Osteocyte (in vitro differentiated cells): ENCODE results near the gene CASP6. TPM values are rescaled to one million over a fixed set of nuclear protein-coding genes. Genes with fewer than 3 reads are reported as not detected.
A peak's percentile ranks its signal among the peaks of the same experiment; 100 is the strongest.

Experiments used
- DNase-seq: peaks from one replicate; pipeline ENCODE4 v3.0.0; 2021; ENCODE audit warnings: mixed read lengths; ENCODE audit not compliant: unreplicated experiment; ENCODE audit errors: extremely low spot score
- H3K27ac Mint-ChIP-seq: one replicate; pipeline ENCODE4 v1.8.0; 2021; ENCODE audit warnings: mild to moderate bottlenecking, mixed read lengths; ENCODE audit not compliant: unreplicated experiment
- H3K27me3 Mint-ChIP-seq: one replicate; pipeline ENCODE4 v1.8.0; 2021; ENCODE audit warnings: mixed read lengths; ENCODE audit not compliant: unreplicated experiment
- H3K36me3 Mint-ChIP-seq: one replicate; pipeline ENCODE4 v1.8.0; 2021; ENCODE audit warnings: mixed read lengths; ENCODE audit not compliant: unreplicated experiment
- H3K4me1 Mint-ChIP-seq: one replicate; pipeline ENCODE4 v1.8.0; 2021; ENCODE audit warnings: mixed read lengths; ENCODE audit not compliant: unreplicated experiment
- H3K4me3 Mint-ChIP-seq: one replicate; pipeline ENCODE4 v1.8.0; 2021; ENCODE audit warnings: mild to moderate bottlenecking, moderate library complexity, mixed read lengths; ENCODE audit not compliant: unreplicated experiment
- H3K9me3 Mint-ChIP-seq: one replicate; pipeline ENCODE4 v1.8.0; 2021; ENCODE audit warnings: mixed read lengths; ENCODE audit not compliant: unreplicated experiment
- CTCF ChIP-seq: fragments of 200-600 bp; sonication (generic); IDR thresholded peaks from 2 replicates; pipeline ENCODE4 v1.5.0; 2021; ENCODE audit warnings: antibody characterized with exemption, mild to moderate bottlenecking, moderate library complexity
- total RNA-seq: library from RNA; stranded (reverse); gene quantifications from 2 replicates; pipeline ENCODE4 v1.2.1, GENCODE V29; 2021

The CASP6 gene
- total RNA-seq, 1 donor from 2014 or later: 19.8 TPM

GRCh38 chr4:109671350-109671749 is 31.9 kb downstream of the CASP6 start:
- no peak for TF ChIP-seq CTCF
- no peak overlapping the region for H3K4me3 Mint-ChIP-seq
- H3K36me3 Mint-ChIP-seq: peaks cover 15% of the 10 kb centered on the region
- no peak overlapping the region for H3K27ac Mint-ChIP-seq
- peaks cover 6% of the 10 kb centered on the region for H3K9me3 Mint-ChIP-seq
- H3K4me1 Mint-ChIP-seq: no peaks in the 10 kb centered on the region
- no peak for DNase-seq
- no peaks in the 10 kb centered on the region for H3K27me3 Mint-ChIP-seq

GRCh38 chr4:109665783-109666485 is 37.3 kb downstream of the CASP6 start:
- Mint-ChIP-seq H3K27ac (no peak overlapping the region), H3K36me3 (peaks cover 4% of the 10 kb centered on the region), H3K27me3 (no peaks in the 10 kb centered on the region), H3K4me3 (no peak overlapping the region), H3K9me3 (no peaks in the 10 kb centered on the region), H3K4me1 (no peaks in the 10 kb centered on the region)
- no peak for TF ChIP-seq CTCF
- DNase-seq: no peak

GRCh38 chr4:109662771-109663170 is 40.5 kb downstream of the CASP6 start:
- Mint-ChIP-seq H3K36me3 (no peaks in the 10 kb centered on the region), H3K27ac (no peak overlapping the region), H3K4me3 (no peak overlapping the region), H3K27me3 (no peaks in the 10 kb centered on the region), H3K9me3 (no peaks in the 10 kb centered on the region), H3K4me1 (no peaks in the 10 kb centered on the region)
- DNase-seq: no peak
- no peak for TF ChIP-seq CTCF

GRCh38 chr4:109662116-109662515 is 41.1 kb downstream of the CASP6 start:
- DNase-seq: no peak
- TF ChIP-seq CTCF: no peak
- H3K4me1 Mint-ChIP-seq: no peaks in the 10 kb centered on the region
- H3K27ac Mint-ChIP-seq: no peak overlapping the region
- H3K9me3 Mint-ChIP-seq: no peaks in the 10 kb centered on the region
- no peaks in the 10 kb centered on the region for H3K36me3 Mint-ChIP-seq
- H3K27me3 Mint-ChIP-seq: no peaks in the 10 kb centered on the region
- no peak overlapping the region for H3K4me3 Mint-ChIP-seq

- H3K36me3 Mint-ChIP-seq: no peaks in the 10 kb centered on the region
- no peak overlapping the region for H3K4me3 Mint-ChIP-seq
- no peak overlapping the region for H3K27ac Mint-ChIP-seq
- no peak for DNase-seq
- no peaks in the 10 kb centered on the region for H3K9me3 Mint-ChIP-seq
- H3K4me1 Mint-ChIP-seq: no peaks in the 10 kb centered on the region
- peak; percentile 34 for TF ChIP-seq CTCF
- H3K27me3 Mint-ChIP-seq: no peaks in the 10 kb centered on the region
Measured at GRCh38 chr4:109658871-109659410, 44.3 kb downstream of the CASP6 start.
